HG02588 (cell line): Measurements from ENCODE around the gene SEMA3E.
"Not testable (repeated sequence)": the region's sequence is repeated elsewhere in the genome, so short reads cannot be mapped to it uniquely, and the experiment has no call there.

Experiments
- ATAC-seq: cut with Tn5 transposase; IDR thresholded peaks from one replicate; pipeline ENCODE4 v1.9.1; 2021; ENCODE audit warnings: mild to moderate bottlenecking, moderate library complexity; ENCODE audit not compliant: unreplicated experiment

SEMA3E gene

GRCh38 chr7:83457022-83457892, 191.7 kb downstream of the SEMA3E start:
- no peak for ATAC-seq

GRCh38 chr7:83456413-83456812, 192.5 kb downstream of the SEMA3E start:
- no peak for ATAC-seq

DNA sequence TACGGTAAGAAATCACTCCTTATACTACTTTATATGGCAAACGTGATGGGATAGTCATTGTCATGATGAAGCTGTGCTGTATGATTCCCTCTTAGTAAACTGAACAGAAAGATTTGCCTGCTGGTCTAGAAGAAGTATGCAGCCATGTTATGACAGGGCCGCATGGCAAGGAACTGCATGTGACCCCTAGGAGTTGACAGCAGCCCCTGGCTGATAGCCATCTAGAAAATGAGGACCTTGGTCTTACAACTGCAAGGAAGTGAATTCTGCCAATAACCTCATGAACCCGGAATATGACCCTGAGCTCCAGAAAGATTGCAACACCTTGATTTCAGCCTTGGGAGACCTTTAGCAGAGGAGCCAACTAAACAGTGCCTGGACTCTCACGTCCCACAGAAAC, 193.3 kb downstream of the SEMA3E start:
- ATAC-seq, result no peak

DNA sequence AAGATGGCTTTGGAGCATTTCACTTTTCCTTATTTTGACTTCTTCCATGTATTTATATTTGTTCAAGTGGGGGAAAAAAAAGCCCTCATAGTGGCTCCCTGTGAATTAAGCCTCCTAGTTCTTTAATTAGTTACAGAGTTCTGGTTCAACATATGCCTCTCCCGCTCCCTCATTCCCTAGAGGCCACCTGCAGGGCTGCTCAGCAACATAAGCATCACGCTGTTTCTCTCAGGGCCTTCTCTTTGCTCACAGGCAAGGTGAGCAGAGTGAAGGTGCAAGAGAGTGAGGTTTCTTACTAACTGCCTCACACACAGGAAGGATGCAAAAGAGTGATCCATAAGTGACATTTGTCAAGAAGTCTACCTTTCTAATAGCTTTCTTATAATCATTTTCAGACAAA, 196.7 kb downstream of the SEMA3E start:
- no peak for ATAC-seq

GRCh38 chr7:83451501-83452045, 197.4 kb downstream of the SEMA3E start:
- no peak for ATAC-seq

GRCh38 chr7:83449781-83450180, 199.2 kb downstream of the SEMA3E start:
- ATAC-seq, result no peak

DNA sequence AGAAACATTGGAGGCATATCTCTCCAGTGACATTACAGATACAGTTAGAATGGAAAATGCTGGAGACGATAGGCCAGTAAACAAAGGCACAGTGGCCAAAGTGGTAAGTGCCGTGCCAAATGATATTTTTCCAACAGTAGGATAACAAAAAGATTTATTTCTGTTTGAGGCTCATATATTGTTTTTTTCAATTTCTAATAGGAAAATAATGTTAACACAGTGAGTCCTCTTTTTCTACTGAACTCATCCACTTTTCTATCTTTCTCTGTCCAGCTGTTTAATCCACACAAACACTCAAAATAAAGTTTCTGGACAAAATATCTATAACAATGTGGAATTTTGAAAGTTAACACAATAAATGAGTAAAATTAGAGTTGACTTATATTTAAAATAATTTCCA, 201.3 kb downstream of the SEMA3E start:
- no peak for ATAC-seq

DNA sequence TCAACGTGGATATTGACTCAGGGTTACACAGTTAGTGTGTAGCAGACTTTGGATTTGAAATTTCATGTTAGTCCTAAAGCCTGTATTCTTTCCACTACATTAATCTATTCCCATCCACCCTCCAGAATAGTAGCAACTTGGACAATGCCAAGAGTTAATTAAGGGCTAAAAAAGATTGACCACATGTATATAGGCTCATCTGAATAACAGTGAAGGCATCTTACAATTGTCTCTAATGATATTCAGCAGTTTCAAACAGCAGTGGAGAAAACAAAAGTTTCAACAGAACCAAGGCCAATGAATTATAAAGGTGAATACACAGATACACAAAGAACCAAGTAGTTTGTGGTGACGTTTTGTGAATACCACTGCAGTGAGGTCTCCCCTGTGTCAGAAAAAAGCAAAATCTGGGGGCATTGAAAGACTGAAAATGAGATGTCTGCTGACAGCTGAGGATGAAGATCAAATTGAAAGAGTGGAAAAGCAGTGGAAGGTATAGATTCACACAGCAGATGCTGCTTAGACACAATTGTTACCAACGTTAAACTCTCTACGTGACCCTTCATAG, 202.8 kb downstream of the SEMA3E start:
- no peak for ATAC-seq

DNA sequence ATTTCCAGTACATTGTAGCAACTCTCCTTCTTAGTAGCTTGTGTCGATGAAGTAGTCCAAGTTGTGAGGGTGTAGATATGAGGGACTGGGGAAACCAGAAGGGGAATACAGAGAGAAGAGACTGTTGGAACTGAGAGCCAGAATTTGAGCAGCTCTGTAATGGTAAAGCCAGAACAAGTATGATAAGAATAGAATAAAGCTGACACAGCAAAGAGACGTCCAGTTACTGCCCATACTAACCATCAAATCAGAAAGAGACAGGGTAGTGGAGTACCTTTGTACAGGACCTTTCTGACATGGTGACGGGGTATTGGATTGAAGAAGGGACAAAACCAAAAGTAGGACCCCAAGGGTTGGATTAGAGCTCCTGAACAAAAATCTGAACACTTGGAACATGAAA, 206.0 kb downstream of the SEMA3E start:
- ATAC-seq, result no peak

GRCh38 chr7:83439026-83439425, 209.9 kb downstream of the SEMA3E start:
- ATAC-seq, result no peak

DNA sequence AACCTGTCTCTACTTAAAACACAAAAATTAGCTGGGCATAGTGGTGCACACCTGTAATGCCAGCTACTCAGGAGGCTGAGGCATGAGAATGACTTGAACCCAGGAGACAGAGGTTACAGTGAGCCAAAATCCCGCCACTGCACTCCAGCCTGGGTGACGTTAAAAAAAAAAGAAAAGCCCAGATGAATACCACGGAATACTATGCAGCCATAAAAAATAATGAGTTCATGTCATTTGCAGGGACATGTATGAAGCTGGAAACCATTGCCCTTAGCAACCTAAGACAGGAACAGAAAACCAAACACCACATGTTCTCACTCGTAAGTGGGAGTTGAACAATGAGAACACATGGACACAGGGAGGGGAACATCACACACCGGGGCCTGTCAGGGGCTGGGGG, 218.7 kb downstream of the SEMA3E start:
- ATAC-seq, result not testable (repeated sequence)

- ATAC-seq, result no peak
These were observed 219.4 kb downstream of the SEMA3E start for GRCh38 chr7:83429493-83429892.

GRCh38 chr7:83427884-83428283, 221.1 kb downstream of the SEMA3E start:
- no peak for ATAC-seq

- no peak for ATAC-seq
These were observed 222.6 kb downstream of the SEMA3E start for GRCh38 chr7:83426325-83426724.

- ATAC-seq, result no peak
These were observed 229.9 kb downstream of the SEMA3E start for GRCh38 chr7:83419013-83419412.

GRCh38 chr7:83415840-83416239, 233.1 kb downstream of the SEMA3E start:
- no peak for ATAC-seq

DNA sequence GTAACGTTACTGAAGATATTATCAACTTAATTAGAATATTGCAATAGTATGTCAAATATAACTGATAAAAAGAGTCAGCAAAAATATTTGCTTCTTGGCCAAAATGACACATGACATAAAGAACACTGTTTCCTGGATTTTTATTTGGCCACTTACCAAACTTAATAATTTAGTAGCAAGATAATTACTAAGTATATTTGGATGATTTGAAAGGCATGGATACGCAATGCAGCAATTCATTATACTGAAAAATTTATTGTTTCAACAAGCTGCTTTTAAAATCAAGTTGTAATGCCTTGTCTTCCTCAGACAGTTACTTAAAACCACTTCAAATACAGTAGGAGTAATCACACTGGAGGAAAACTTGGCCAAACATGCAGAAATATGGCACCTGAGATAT, 234.0 kb downstream of the SEMA3E start:
- ATAC-seq, result no peak

- no peak for ATAC-seq
These were observed 235.1 kb downstream of the SEMA3E start for GRCh38 chr7:83413831-83414230.

DNA sequence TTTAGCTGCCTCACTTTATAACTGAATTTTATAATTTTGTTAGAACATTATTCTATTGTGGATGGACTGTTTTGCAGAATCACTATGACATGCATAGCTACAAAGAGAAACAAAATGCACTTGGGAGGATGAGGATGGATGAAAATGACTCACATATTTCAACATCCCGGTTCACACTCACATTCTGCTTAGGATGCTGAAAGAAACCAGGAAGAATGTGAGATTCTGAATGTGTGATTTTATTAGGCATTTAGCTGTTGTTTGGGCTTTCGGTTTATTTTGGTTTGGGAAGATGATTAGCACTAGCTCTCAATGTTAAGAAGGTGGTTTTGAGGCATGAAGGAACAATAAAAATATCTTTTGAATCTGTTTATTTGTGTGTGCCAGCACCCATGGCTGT, 235.5 kb downstream of the SEMA3E start:
- no peak for ATAC-seq

DNA sequence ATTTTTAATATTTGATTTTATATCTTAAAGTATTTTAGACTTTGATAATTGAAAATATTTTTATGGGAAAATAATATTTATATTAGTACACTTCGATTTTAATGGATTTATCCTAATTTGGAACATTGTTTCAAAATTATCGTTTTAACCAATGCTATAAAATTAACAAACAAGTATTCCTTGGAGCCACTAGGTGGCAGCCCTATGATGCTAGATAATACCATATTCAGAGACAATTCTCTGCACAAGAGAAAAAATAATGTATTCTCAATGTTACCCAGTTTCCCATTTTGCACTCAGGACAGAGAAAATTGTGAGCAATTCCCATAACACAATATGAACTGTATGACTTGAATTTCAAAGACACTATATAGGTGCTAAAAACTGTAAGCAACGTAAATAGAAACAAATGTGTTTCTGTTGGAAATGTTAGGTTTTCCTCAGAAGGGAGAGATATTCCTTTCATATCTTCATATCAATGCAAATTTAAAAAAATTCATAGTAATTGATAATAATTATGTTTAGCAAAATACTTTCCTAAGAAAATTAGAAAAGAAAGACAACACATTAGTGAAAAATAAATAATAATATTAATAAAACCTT, 237.8 kb downstream of the SEMA3E start:
- no peak for ATAC-seq

- ATAC-seq, result no peak
These were observed 254.2 kb downstream of the SEMA3E start for GRCh38 chr7:83394776-83395175.

DNA sequence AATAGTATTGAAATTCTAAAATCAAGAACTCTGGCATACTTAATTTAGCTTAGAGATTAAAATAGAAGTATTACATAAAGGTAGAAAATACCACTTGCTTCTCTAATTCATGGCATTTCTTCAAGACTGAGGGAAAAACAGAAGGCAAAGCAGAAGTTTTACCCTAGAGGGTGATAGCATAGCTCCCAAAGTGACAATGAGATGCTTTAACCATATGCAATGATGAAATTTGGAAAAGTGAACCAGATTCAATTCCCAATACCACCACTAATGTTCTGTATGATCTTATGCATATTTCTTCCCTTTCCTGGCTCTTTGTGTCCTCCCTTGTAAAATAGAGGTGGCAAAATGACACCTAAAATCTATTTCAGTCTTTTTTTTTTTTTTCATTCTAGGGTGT, 260.5 kb downstream of the SEMA3E start:
- ATAC-seq, result no peak
